IMR-90 (cell line): ENCODE data around the gene PRKCE. TPM values are rescaled to one million over a fixed set of nuclear protein-coding genes. Genes with fewer than 3 reads are reported as not detected.

Experiments
- ATAC-seq: fragments of 200-7000 bp; cut with Tn5 transposase; 2 replicates; pipeline ENCODE4 v1.9.1; 2020; ENCODE audit warnings: low read depth, mild to moderate bottlenecking, moderate library complexity
- BruUV-seq: library from RNA; stranded (reverse); fragments of 400-500 nt; replicated peaks from 2 replicates; lab custom pipeline; 2021; lab: Mats Ljungman, UMichigan
- CTCF ChIA-PET: fragments of 300-600 bp; formaldehyde crosslinking; extraction: SDS; loops from one replicate; lab custom pipeline; 2021; ENCODE audit warnings: antibody characterized with exemption; lab: Yijun Ruan, JAX
- POLR2A ChIA-PET: fragments of 300-600 bp; sonication (Branson Sonifier 250); formaldehyde crosslinking; loops from one replicate; lab custom pipeline; 2022; ENCODE audit warnings: antibody characterized with exemption; ENCODE audit not compliant: unreplicated experiment; lab: Charles Lee
- DNase-seq: peaks from one replicate; pipeline ENCODE4 v3.0.0; 2013
- H2AFZ ChIP-seq: replicated peaks from 2 replicates; pipeline ENCODE3; 2013; ENCODE audit warnings: low read length, mild to moderate bottlenecking; ENCODE audit not compliant: poor library complexity
- H2AK5ac ChIP-seq: 2 replicates; pipeline ENCODE4 v1.6.1; 2013; ENCODE audit warnings: low read depth, low read length, inconsistent platforms
- H2AK9ac ChIP-seq: replicated peaks from 2 replicates; pipeline ENCODE3; 2013; ENCODE audit warnings: mild to moderate bottlenecking, low read depth, low read length, moderate library complexity; ENCODE audit not compliant: poor library complexity
- H2BK120ac ChIP-seq: 2 replicates; pipeline ENCODE4 v1.6.1; 2013; ENCODE audit warnings: low read depth, low read length, inconsistent platforms
- H2BK15ac ChIP-seq: 3 replicates; pipeline ENCODE4 v1.6.1; 2013; ENCODE audit warnings: low read depth, low read length, inconsistent platforms
- H2BK20ac ChIP-seq: 2 replicates; pipeline ENCODE4 v1.6.1; 2013; ENCODE audit warnings: low read depth, mild to moderate bottlenecking, inconsistent platforms, low read length, moderate library complexity
- H2BK5ac ChIP-seq: 2 replicates; pipeline ENCODE4 v1.6.1; 2013; ENCODE audit warnings: mild to moderate bottlenecking, low read depth, low read length, inconsistent platforms; ENCODE audit not compliant: poor library complexity, severe bottlenecking
- H3K14ac ChIP-seq: replicated peaks from 2 replicates; pipeline ENCODE4 v1.6.1; 2013; ENCODE audit warnings: low read depth, low read length, inconsistent platforms
- H3K18ac ChIP-seq: 2 replicates; pipeline ENCODE4 v1.6.1; 2013; ENCODE audit warnings: low read depth, low read length, control low read depth
- H3K23ac ChIP-seq: 2 replicates; pipeline ENCODE4 v1.6.1; 2013; ENCODE audit warnings: low read depth, low read length, inconsistent platforms
- H3K27ac ChIP-seq: 2 replicates; pipeline ENCODE4 v1.5.1; 2013; ENCODE audit warnings: mild to moderate bottlenecking, control low read depth, low read length; ENCODE audit not compliant: insufficient read depth
- H3K27me3 ChIP-seq: 2 replicates; pipeline ENCODE4 v1.6.1; 2013; ENCODE audit warnings: low read length; ENCODE audit not compliant: control insufficient read depth, insufficient read depth
- H3K36me3 ChIP-seq: 2 replicates; pipeline ENCODE4 v1.6.1; 2013; ENCODE audit warnings: low read length, mixed read lengths; ENCODE audit not compliant: control insufficient read depth, insufficient read depth
- H3K4ac ChIP-seq: 2 replicates; pipeline ENCODE4 v1.6.1; 2013; ENCODE audit warnings: low read depth, low read length, inconsistent platforms
- H3K4me1 ChIP-seq: 2 replicates; pipeline ENCODE4 v1.6.1; 2013; ENCODE audit warnings: low read length, mixed read lengths; ENCODE audit not compliant: control insufficient read depth, insufficient read depth
- H3K4me2 ChIP-seq: 2 replicates; pipeline ENCODE4 v1.6.1; 2013; ENCODE audit warnings: low read depth, mild to moderate bottlenecking, control low read depth, low read length, moderate library complexity
- H3K4me3 ChIP-seq: 2 replicates; pipeline ENCODE4 v1.5.1; 2013; ENCODE audit warnings: low read depth, mild to moderate bottlenecking, control low read depth, low read length, moderate library complexity; ENCODE audit not compliant: insufficient read depth
- H3K56ac ChIP-seq: 2 replicates; pipeline ENCODE4 v1.6.1; 2013; ENCODE audit warnings: low read length, inconsistent platforms; ENCODE audit not compliant: insufficient read depth; ENCODE audit errors: extremely low read depth
- H3K79me1 ChIP-seq, 2 experiments: 2 replicates each; pipeline ENCODE4 v1.6.1; 2013; ENCODE audit warnings: low read length in 2 of 2, inconsistent platforms in 1 of 2, low read depth in 1 of 2
- H3K9ac ChIP-seq: 2 replicates; pipeline ENCODE4 v1.6.1; 2013; ENCODE audit warnings: low read depth, low read length, control low read depth
- H3K9me1 ChIP-seq: 2 replicates; pipeline ENCODE4 v1.6.1; 2013; ENCODE audit warnings: low read length, inconsistent platforms; ENCODE audit not compliant: insufficient read depth
- H3K9me3 ChIP-seq: 2 replicates; pipeline ENCODE4 v1.6.1; 2013; ENCODE audit warnings: low read length; ENCODE audit not compliant: control insufficient read depth, insufficient read depth
- H4K20me1 ChIP-seq: 2 replicates; pipeline ENCODE4 v1.6.1; 2013; ENCODE audit warnings: low read length, inconsistent platforms; ENCODE audit not compliant: insufficient read depth
- H4K5ac ChIP-seq: 2 replicates; pipeline ENCODE4 v1.6.1; 2013; ENCODE audit warnings: mild to moderate bottlenecking, low read depth, low read length, control low read depth
- H4K8ac ChIP-seq, 2 experiments: 2 replicates each; pipeline ENCODE4 v1.6.1; 2013; ENCODE audit warnings: low read depth in 2 of 2, low read length in 2 of 2, control low read depth in 1 of 2, inconsistent platforms in 1 of 2
- H4K91ac ChIP-seq: 2 replicates; pipeline ENCODE4 v1.6.1; 2013; ENCODE audit warnings: low read depth, low read length, inconsistent platforms; ENCODE audit not compliant: insufficient read depth
- FOS ChIP-seq: fragments of 150-350 bp; IDR thresholded peaks from 2 replicates; pipeline ENCODE4 v1.6.1; 2016; ENCODE audit warnings: low read depth, low read length
- MAFK ChIP-seq: IDR thresholded peaks from 2 replicates; pipeline ENCODE4 v1.6.1; 2012; ENCODE audit warnings: low read depth, low read length, improper control_type of control experiment
- MXI1 ChIP-seq: IDR thresholded peaks from 2 replicates; pipeline ENCODE4 v1.6.1; 2012; ENCODE audit warnings: low read depth, mild to moderate bottlenecking, low read length, moderate library complexity, borderline replicate concordance
- POLR2A ChIP-seq: IDR thresholded peaks from 2 replicates; pipeline ENCODE4 v1.6.1; 2012; ENCODE audit warnings: mild to moderate bottlenecking, low read depth, low read length
- RFX5 ChIP-seq: IDR thresholded peaks from 2 replicates; pipeline ENCODE4 v1.8.0; 2012; ENCODE audit warnings: low read depth, mild to moderate bottlenecking, low read length, moderate library complexity
- SMC3 ChIP-seq: fragments of 150-350 bp; IDR thresholded peaks from 2 replicates; pipeline ENCODE4 v1.6.1; 2016; ENCODE audit warnings: low read depth, mild to moderate bottlenecking, antibody characterized with exemption, low read length, moderate library complexity
- WGBS, 2 experiments: methylation state at CpG; one replicate each; pipeline versions ENCODE4 v1.1.5 to v1.1.7; 2013; ENCODE audit warnings: missing lambda C conversion rate in 2 of 2; ENCODE audit not compliant: insufficient read length in 1 of 2; ENCODE audit errors: extremely low coverage in 2 of 2; 5-methylcytosine and 5-hydroxymethylcytosine counted together
- dilution Hi-C: fragments of 300-500 bp; cut with HindIII; formaldehyde crosslinking; loops from one replicate; pipeline ENCODE4 v1.14.3; 2018; ENCODE audit warnings: low sequenced_read_pairs; ENCODE audit not compliant: unreplicated experiment
- in situ Hi-C: fragments of 300-500 bp; cut with MboI; formaldehyde crosslinking; loops from 3 replicates; pipeline ENCODE4 v1.14.3; 2019; ENCODE audit warnings: low sequenced_read_pairs, inconsistent platforms, mixed read lengths
- intact Hi-C: fragments of 100-400 bp; cut with micrococcal nuclease; formaldehyde crosslinking; loops from 2 replicates; pipeline ENCODE4 v1.10.0; 2022
- polyA plus RNA-seq, 3 experiments: library from polyadenylated mRNA; depleted of rRNA; stranded (reverse); fragments of >200 nt; gene quantifications; 2 replicates each; pipeline ENCODE4 v1.2.3, GENCODE V29; 2012; ENCODE audit warnings: low replicate concordance in 1 of 3
- total RNA-seq: library from RNA; depleted of rRNA; stranded (reverse); fragments of >200 nt; gene quantifications from 2 replicates; pipeline ENCODE4 v1.2.3, GENCODE V29; 2012
- TF ChIP-seq, protein P1 (sequence below): fragments of 150-350 bp; IDR thresholded peaks from 2 replicates; pipeline ENCODE4 v1.6.1; 2017; ENCODE audit warnings: mild to moderate bottlenecking, antibody characterized with exemption, low read length, low read depth

The PRKCE gene
- total and polyA plus RNA-seq, 2 of the 4 experiments (the other 2 are of a cell fraction) = 8.1 to 32.4 TPM

DNA sequence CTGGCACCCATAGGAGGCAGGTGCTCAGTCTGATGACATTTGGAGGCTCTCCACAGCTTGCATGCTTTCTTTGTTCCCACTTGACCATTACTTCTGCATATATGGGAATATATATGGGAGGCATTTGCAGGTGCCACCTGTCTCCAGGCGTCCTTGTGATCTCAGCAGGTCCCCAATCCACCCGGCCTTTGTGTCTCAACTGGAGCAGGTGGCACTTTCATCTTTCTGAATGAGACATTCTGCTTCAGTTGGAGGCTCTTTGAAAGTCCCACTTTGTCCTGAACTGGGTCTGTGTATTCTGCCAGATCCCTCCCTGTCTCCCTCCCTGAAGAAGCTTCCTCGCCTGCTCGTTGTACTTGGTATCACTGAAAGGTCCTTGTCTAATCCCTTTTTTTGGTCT, 327.6 kb downstream of the PRKCE start:
- no peak overlapping the region for H3K4me2 ChIP-seq
- dilution Hi-C loops = no loop called here
- BruUV-seq = no TSS peak

More for the DNA sequence above, 327.6 kb downstream of the PRKCE start:
- no peak overlapping the region for H3K56ac ChIP-seq
- H3K14ac ChIP-seq = no peak overlapping the region
- no peaks in the 10 kb centered on the region for H3K9me3 ChIP-seq
- no peak overlapping the region for H3K27ac ChIP-seq
- H2BK15ac ChIP-seq = no peak overlapping the region
- DNase-seq (no peak), ATAC-seq (no peak)
- intact Hi-C loops = no loop called here
- TF ChIP-seq FOS (no peak), POLR2A (no peak), MAFK (no peak), SMC3 (no peak), RFX5 (no peak), MXI1 (no peak)
- TF ChIP-seq, protein P1, sequence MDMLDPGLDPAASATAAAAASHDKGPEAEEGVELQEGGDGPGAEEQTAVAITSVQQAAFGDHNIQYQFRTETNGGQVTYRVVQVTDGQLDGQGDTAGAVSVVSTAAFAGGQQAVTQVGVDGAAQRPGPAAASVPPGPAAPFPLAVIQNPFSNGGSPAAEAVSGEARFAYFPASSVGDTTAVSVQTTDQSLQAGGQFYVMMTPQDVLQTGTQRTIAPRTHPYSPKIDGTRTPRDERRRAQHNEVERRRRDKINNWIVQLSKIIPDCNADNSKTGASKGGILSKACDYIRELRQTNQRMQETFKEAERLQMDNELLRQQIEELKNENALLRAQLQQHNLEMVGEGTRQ = no peak
- H2AFZ ChIP-seq = no peak overlapping the region
- no peak overlapping the region for H3K18ac ChIP-seq
- WGBS, 2 experiments = 100% methylated on average over 1 of the region's 4 CpGs; no CpG with 5 or more reads in 1 of the 2 experiments
- H3K4me1 ChIP-seq = no peaks in the 10 kb centered on the region
- H4K8ac ChIP-seq = no peak overlapping the region
- no peak overlapping the region for H3K4me3 ChIP-seq
- peaks cover 13% of the 10 kb centered on the region for H3K9me1 ChIP-seq
- H3K23ac ChIP-seq = no peak overlapping the region
- no peak overlapping the region for H3K9ac ChIP-seq
- no peaks in the 10 kb centered on the region for H3K27me3 ChIP-seq
- no peak overlapping the region for H3K4ac ChIP-seq
- no peak overlapping the region for H2BK120ac ChIP-seq
- in situ Hi-C loops = no loop called here
- H2AK9ac ChIP-seq = no peak overlapping the region
- no peak overlapping the region for H2BK20ac ChIP-seq
- no peak overlapping the region for H4K5ac ChIP-seq
- no peaks in the 10 kb centered on the region for H4K20me1 ChIP-seq
- no peaks in the 10 kb centered on the region for H3K79me1 ChIP-seq
- no peak overlapping the region for H2BK5ac ChIP-seq
- H4K91ac ChIP-seq = no peak overlapping the region
- no peak overlapping the region for H2AK5ac ChIP-seq
- ChIA-PET CTCF (no interaction called here), POLR2A (no interaction called here)
- peaks cover 3% of the 10 kb centered on the region; the same call in 1 of the 2 replicates for H3K36me3 ChIP-seq
